Osteoblast (primary cell): Measurements from ENCODE around the gene GRID1. TPM values are rescaled to one million over a fixed set of nuclear protein-coding genes. Genes with fewer than 3 reads are reported as not detected.

ENCODE experiments used
- DNase-seq: peaks from one replicate; pipeline ENCODE4 v3.0.0; 2011; ENCODE audit warnings: low spot score, mixed read lengths; ENCODE audit not compliant: insufficient read length; ENCODE audit errors: missing footprints
- H2AFZ ChIP-seq: 2 replicates; pipeline ENCODE4 v1.6.0; 2011; ENCODE audit warnings: mild to moderate bottlenecking, low read length
- H3K27ac ChIP-seq: 2 replicates; pipeline ENCODE4 v1.5.1; 2011; ENCODE audit warnings: mild to moderate bottlenecking, low read depth, low read length, moderate library complexity
- H3K27me3 ChIP-seq: 2 replicates; pipeline ENCODE4 v1.6.0; 2012; ENCODE audit warnings: mild to moderate bottlenecking, control low read depth, inconsistent platforms, low read length, moderate library complexity; ENCODE audit not compliant: insufficient read depth
- H3K36me3 ChIP-seq: 2 replicates; pipeline ENCODE4 v1.5.1; 2011; ENCODE audit warnings: mild to moderate bottlenecking, low read length, control low read depth, moderate library complexity; ENCODE audit not compliant: insufficient read depth
- H3K4me1 ChIP-seq: 2 replicates; pipeline ENCODE4 v1.5.1; 2011; ENCODE audit warnings: mild to moderate bottlenecking, low read length, control low read depth, moderate library complexity; ENCODE audit not compliant: insufficient read depth
- H3K4me2 ChIP-seq: 2 replicates; pipeline ENCODE4 v1.6.0; 2011; ENCODE audit warnings: mild to moderate bottlenecking, low read length; ENCODE audit not compliant: insufficient read depth
- H3K4me3 ChIP-seq: fragments of 200-600 bp; sonication (generic); 3 replicates; pipeline ENCODE4 v1.5.1; 2012; ENCODE audit warnings: mild to moderate bottlenecking, low read length, inconsistent platforms; ENCODE audit not compliant: insufficient read depth
- H3K79me2 ChIP-seq: 2 replicates; pipeline ENCODE4 v1.6.0; 2012; ENCODE audit warnings: mild to moderate bottlenecking, low read length, control low read depth, inconsistent platforms; ENCODE audit not compliant: insufficient read depth
- H3K9me3 ChIP-seq: 2 replicates; pipeline ENCODE4 v1.5.1; 2011; ENCODE audit warnings: low read depth, low read length, control low read depth
- H4K20me1 ChIP-seq: 2 replicates; pipeline ENCODE4 v1.6.0; 2012; ENCODE audit warnings: mild to moderate bottlenecking, low read length, control low read depth; ENCODE audit not compliant: insufficient read depth
- CTCF ChIP-seq: IDR thresholded peaks from 2 replicates; pipeline ENCODE4 v1.5.1; 2011; ENCODE audit warnings: mild to moderate bottlenecking, low read depth, low read length, moderate library complexity; ENCODE audit errors: extremely low read depth
- total RNA-seq: library from RNA; depleted of rRNA; stranded (reverse); fragments of >200 nt; gene quantifications from 2 replicates; pipeline ENCODE4 v1.2.3, GENCODE V29; 2012

Gene GRID1
- total RNA-seq, 1 donor, result not detected

GRCh38 chr10:86071145-86071544 lies 295.4 kb downstream of the GRID1 start:
- H3K36me3 ChIP-seq, result no peaks in the 10 kb centered on the region

GRCh38 chr10:86070278-86070677 lies 296.3 kb downstream of the GRID1 start:
- Histone ChIP-seq H3K36me3 (no peaks in the 10 kb centered on the region), H3K4me3 (no peak overlapping the region), H3K9me3 (no peaks in the 10 kb centered on the region), H3K79me2 (no peaks in the 10 kb centered on the region), H2AFZ (no peak overlapping the region), H4K20me1 (no peaks in the 10 kb centered on the region), H3K27me3 (no peaks in the 10 kb centered on the region), H3K4me1 (no peaks in the 10 kb centered on the region), H3K4me2 (no peak overlapping the region), H3K27ac (no peak overlapping the region)
- peak; percentile 14 for DNase-seq
- no peak for TF ChIP-seq CTCF

More at GRCh38 chr10:86071145-86071544, 295.4 kb downstream of the GRID1 start:
- TF ChIP-seq CTCF, result no peak
- no peak overlapping the region for H3K4me3 ChIP-seq
- no peaks in the 10 kb centered on the region for H3K4me1 ChIP-seq
- H4K20me1 ChIP-seq, result no peaks in the 10 kb centered on the region
- no peaks in the 10 kb centered on the region for H3K9me3 ChIP-seq
- no peaks in the 10 kb centered on the region for H3K79me2 ChIP-seq
- H3K4me2 ChIP-seq, result no peak overlapping the region
- H3K27ac ChIP-seq, result no peak overlapping the region
- DNase-seq, result no peak
- no peaks in the 10 kb centered on the region for H3K27me3 ChIP-seq
- H2AFZ ChIP-seq, result no peak overlapping the region

- Histone ChIP-seq H3K4me2 (no peak overlapping the region), H3K36me3 (no peaks in the 10 kb centered on the region), H3K4me1 (no peaks in the 10 kb centered on the region), H2AFZ (no peak overlapping the region), H3K27me3 (no peaks in the 10 kb centered on the region), H4K20me1 (no peaks in the 10 kb centered on the region), H3K9me3 (no peaks in the 10 kb centered on the region), H3K79me2 (no peaks in the 10 kb centered on the region), H3K4me3 (no peak overlapping the region), H3K27ac (no peak overlapping the region)
- no peak for TF ChIP-seq CTCF
- DNase-seq, result peak; percentile 61
Observed at GRCh38 chr10:86068231-86069054, 298.2 kb downstream of the GRID1 start.

- no peak for TF ChIP-seq CTCF
- H3K79me2 ChIP-seq, result no peaks in the 10 kb centered on the region
- H3K4me3 ChIP-seq, result no peak overlapping the region
Observed at GRCh38 chr10:86067436-86068050, 299.1 kb downstream of the GRID1 start.

More at GRCh38 chr10:86067436-86068050, 299.1 kb downstream of the GRID1 start:
- Histone ChIP-seq H4K20me1 (no peaks in the 10 kb centered on the region), H3K4me1 (no peaks in the 10 kb centered on the region), H2AFZ (no peak overlapping the region), H3K36me3 (no peaks in the 10 kb centered on the region), H3K9me3 (no peaks in the 10 kb centered on the region), H3K27ac (no peak overlapping the region), H3K4me2 (no peak overlapping the region), H3K27me3 (no peaks in the 10 kb centered on the region)
- no peak for DNase-seq
